Activated CD4-positive, alpha-beta T cell treated with anti-CD3 and anti-CD28 coated beads for 48 hours (primary cell): ENCODE measurements around the gene TCEANC2.
"Not testable (repeated sequence)": the region's sequence is repeated elsewhere in the genome, so short reads cannot be mapped to it uniquely, and the experiment has no call there.

Experiments
- DNase-seq: peaks from one replicate; pipeline ENCODE4 v3.0.0-alpha.2; 2020

Gene TCEANC2

GRCh38 chr1:54091666-54092065 is 38.3 kb downstream of the TCEANC2 start:
- no peak for DNase-seq

- no peak for DNase-seq
Observed at GRCh38 chr1:54094001-54094729, 40.8 kb downstream of the TCEANC2 start.

DNA sequence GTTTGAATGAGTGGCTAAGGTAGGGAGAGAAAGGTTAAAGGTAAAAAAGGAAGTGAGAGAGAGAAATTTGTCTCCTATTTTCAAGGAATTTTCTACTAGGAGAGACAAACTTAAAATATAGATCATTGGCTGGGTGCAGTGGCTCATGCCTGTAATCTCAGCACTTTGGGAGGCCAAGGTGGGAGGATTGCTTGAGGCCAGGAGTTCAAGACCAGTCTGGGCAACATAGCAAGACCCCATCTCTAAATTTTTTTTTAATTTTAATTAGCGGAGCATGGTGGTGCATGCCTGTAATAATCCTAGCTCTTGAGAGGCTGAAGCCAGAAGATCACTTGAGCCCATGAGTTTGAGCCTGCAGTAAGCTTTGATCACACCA is 41.3 kb downstream of the TCEANC2 start:
- not testable (repeated sequence) for DNase-seq

GRCh38 chr1:54095546-54096226 is 42.3 kb downstream of the TCEANC2 start:
- DNase-seq, result no peak

GRCh38 chr1:54096227-54096876 is 42.9 kb downstream of the TCEANC2 start:
- no peak for DNase-seq

GRCh38 chr1:54096877-54097240 is 43.5 kb downstream of the TCEANC2 start:
- DNase-seq, result no peak

DNA sequence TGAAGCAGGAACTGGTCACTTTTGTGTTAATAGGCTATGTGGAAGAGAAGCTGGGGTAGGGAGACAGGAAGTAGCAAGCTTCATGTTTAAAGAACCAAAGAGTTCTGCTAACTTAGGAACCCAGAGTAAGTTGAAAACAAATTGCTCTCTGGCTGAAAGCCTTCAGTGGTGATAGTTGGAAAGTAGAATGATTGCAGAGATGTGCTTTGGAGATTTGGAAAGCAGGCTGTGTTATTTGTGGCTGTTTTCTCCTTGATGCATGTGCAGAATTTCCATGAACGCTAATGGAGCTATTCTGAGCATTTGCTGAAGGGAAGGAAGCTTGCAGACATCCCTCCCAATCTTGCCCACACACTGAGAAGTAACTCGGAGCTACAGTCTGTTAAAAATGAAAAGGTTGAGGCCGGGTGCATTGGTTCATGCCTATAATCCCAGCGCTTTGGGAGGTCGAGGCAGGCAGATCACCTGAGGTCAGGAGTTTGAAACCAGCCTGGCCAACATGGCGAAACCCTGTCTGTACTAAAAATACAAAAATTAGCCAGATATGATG is 45.7 kb downstream of the TCEANC2 start:
- no peak for DNase-seq

DNA sequence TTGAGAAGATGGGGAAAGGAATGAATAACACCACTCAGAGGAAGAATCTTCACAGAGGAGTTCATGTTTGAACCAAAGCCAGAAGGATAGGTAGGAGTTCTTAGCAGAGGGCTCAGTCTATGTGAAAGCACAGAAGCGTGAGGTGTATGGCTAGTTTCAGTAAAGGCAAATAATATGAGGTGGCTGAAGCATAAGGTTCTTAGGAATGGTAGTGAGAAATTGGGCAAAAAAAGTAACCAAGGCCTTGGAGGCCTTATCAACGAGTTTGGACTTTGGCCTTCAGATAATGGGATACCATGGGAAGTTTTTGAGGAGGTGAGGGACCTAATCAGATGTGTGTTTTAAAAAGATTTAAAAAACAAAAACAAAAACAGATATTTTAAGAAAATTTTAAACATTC is 47.1 kb downstream of the TCEANC2 start:
- no peak for DNase-seq

DNA sequence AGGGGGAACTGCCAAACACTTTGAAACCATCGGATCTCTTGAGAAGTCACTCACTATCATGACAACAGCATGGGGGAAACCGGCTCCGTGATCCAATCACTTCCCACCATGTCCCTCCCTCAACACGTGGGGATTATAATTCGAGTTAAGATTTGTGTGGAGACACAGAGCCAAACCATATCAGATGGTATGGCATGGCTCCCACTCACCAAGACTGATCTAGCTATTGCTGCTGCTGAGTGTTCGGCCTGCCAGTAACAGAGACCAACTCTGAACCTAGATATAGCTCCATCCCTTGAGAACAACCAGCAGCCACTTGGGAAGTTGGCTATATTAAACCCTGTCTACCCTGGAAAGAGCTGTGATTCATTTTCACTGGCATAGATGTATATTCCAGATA is 50.0 kb downstream of the TCEANC2 start:
- DNase-seq, result no peak

- not testable (repeated sequence) for DNase-seq
Observed at GRCh38 chr1:54104613-54105012, 51.2 kb downstream of the TCEANC2 start.

DNA sequence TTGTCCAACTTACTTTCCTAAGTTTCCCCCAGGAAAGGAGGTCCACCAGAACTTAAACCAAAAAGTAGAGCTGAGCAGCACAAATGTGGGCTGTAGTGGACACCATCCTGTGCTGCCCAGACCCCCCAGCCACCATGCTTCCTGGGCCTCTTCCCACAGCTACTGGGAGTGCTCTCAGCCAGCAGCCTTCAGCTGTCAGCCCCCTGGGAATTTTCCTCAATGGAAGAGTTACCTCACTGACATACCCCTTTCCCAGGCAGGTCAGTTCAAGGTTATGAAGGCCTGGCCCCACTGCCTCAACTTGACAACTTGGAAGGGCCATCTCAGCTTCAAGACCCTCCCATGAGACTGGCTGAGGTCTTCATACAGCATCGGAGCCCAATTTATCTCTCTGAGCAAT is 51.7 kb downstream of the TCEANC2 start:
- no peak for DNase-seq

GRCh38 chr1:54105736-54106269 is 52.4 kb downstream of the TCEANC2 start:
- DNase-seq, result no peak

GRCh38 chr1:54107131-54107530 is 53.7 kb downstream of the TCEANC2 start:
- no peak for DNase-seq

DNA sequence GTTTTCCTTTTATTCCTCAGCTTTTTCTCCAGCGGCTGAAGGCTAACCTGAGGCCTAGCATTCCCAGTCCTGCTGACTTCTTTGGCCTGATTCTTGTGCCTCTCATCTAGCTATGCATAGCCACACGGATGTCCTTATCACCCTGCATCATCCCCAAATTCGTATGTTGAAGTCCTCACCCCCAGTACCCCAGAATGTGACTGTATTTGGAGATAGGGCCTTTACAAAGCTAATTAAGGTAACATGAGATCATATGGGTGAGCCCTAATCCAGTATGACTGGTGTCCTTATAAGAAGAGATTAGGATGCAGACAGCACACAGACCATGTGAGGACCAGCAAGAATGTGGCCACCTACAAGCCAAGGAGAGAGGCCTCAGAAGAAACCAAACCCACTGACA is 54.7 kb downstream of the TCEANC2 start:
- DNase-seq, result no peak

DNA sequence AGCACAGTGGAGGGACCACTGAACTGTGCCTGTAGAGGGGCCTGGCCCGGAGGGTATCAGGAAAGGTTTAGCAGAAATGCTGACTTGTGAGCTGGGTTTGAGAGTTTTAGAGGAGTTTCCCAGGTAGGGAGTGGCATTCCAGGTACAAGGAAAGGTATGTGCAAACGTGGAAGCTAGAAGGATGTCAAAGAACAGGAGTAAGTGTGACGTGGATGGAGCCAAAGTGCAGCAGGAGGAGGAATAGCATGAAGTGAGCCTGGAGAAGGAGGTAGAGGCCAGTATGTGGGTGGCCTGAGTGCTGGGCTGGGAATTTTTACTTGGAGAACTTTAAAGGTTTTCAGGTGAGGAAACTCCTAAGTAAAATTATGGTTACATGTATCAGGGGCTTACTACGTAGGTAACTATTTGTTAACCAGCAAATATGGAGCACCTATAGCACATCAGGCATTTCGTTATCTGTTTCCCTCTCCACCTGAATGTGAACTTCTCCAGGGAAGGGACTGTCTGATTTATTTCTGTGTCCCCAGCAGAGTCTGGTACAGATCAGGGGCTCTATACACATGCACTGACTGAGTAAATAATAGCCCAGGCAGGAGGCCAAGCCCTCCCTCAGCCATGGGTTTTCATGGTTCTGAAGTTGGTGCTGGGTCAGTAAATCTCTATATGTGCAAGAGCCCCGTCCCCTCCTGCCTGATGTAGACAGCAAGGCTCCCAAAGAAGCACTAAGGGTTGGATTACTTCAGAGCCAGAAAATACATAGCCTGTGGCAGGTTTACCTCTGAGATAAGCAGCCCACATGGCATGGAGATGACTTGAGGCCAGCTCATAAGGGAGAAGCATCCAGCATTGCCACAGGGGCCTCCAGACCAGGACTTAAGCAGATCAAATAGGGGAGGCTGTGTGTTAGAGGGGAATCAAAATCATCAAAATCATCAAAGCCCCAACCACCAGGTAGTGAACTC is 56.0 kb downstream of the TCEANC2 start:
- no peak for DNase-seq

GRCh38 chr1:54110996-54111395 is 57.6 kb downstream of the TCEANC2 start:
- no peak for DNase-seq

- no peak for DNase-seq
Observed at GRCh38 chr1:54111624-54112023, 58.2 kb downstream of the TCEANC2 start.

DNA sequence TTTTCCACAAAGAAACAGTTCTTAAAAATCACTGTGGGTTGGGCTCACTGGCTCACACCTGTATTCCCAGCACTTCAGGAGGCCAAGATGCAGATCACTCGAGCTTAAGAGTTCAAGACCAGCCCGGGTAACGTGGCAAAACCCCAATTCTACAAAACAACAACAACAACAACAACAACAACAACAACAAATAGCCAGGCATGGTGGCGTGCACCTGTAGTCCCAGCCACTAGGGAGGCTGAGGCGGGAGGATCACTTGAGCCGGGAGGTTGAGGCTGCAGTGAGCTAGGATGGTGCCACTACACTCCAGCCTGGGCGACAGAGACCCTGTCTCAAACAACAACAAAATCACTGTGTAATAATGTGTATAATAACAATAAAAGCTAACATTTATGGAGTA is 58.6 kb downstream of the TCEANC2 start:
- DNase-seq, result no peak

GRCh38 chr1:54112705-54113368 is 59.4 kb downstream of the TCEANC2 start:
- no peak for DNase-seq

- no peak for DNase-seq
Observed at GRCh38 chr1:54114001-54114400, 60.6 kb downstream of the TCEANC2 start.

GRCh38 chr1:54114955-54115354 is 61.5 kb downstream of the TCEANC2 start:
- DNase-seq, result no peak

- DNase-seq, result no peak
Observed at GRCh38 chr1:54115520-54115919, 62.1 kb downstream of the TCEANC2 start.
